Bronchial epithelial cell (primary cell): ENCODE results near the gene TGFBR3. TPM values are rescaled to one million over a fixed set of nuclear protein-coding genes. Genes with fewer than 3 reads are reported as not detected.

ENCODE experiments used
- DNase-seq: peaks from one replicate; pipeline ENCODE4 v3.0.0-alpha.2; 2010; ENCODE audit warnings: low read depth
- FAIRE-seq: peaks from 2 replicates; lab custom pipeline; 2011; peaks lifted over from hg19 to GRCh38; lab: Jason Lieb, UNC
- H3K27me3 ChIP-seq: 2 replicates; pipeline ENCODE4 v1.5.1; 2011; ENCODE audit warnings: low read length; ENCODE audit not compliant: control insufficient read depth, insufficient read depth
- H3K36me3 ChIP-seq: 2 replicates; pipeline ENCODE4 v1.5.1; 2011; ENCODE audit warnings: low read length; ENCODE audit not compliant: control insufficient read depth, insufficient read depth
- H3K4me3 ChIP-seq: 2 replicates; pipeline ENCODE4 v1.5.1; 2011; ENCODE audit warnings: mild to moderate bottlenecking, low read depth, low read length, control low read depth
- total RNA-seq: library from RNA; depleted of rRNA; stranded (reverse); fragments of >200 nt; gene quantifications from 2 replicates; pipeline ENCODE4 v1.2.1, GENCODE V29; 2014
- TF ChIP-seq, protein P1 (sequence below): IDR thresholded peaks from 2 replicates; pipeline ENCODE4 v1.5.1; 2011; ENCODE audit warnings: mild to moderate bottlenecking, moderate library complexity, low read length, control low read depth, inconsistent platforms; ENCODE audit not compliant: insufficient read depth, severe bottlenecking

TGFBR3 gene
- total RNA-seq, 1 donor from 2014 or later, result 1.8 TPM

DNA sequence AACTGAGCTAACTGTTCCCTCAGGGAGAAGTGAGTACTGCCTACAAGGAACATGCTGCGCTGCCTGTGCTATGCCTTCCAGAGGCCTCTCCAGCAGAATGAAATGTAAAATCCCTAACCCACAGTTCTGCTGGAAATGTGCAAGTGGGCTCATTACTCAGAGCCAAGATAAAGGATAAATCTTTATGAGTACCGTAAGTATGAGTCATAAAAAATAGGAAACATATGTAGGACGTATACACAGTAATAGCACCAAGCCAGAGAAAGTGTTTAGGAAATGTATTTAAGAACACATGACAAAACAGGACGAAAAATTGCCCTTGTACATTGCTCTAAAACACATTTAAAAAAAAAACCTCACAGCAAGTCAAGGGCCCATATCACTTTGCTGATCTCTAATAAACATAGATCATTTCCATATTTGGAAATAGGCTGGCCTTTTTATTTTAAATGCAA lies 104.6 kb downstream of the TGFBR3 start:
- TF ChIP-seq, protein P1, sequence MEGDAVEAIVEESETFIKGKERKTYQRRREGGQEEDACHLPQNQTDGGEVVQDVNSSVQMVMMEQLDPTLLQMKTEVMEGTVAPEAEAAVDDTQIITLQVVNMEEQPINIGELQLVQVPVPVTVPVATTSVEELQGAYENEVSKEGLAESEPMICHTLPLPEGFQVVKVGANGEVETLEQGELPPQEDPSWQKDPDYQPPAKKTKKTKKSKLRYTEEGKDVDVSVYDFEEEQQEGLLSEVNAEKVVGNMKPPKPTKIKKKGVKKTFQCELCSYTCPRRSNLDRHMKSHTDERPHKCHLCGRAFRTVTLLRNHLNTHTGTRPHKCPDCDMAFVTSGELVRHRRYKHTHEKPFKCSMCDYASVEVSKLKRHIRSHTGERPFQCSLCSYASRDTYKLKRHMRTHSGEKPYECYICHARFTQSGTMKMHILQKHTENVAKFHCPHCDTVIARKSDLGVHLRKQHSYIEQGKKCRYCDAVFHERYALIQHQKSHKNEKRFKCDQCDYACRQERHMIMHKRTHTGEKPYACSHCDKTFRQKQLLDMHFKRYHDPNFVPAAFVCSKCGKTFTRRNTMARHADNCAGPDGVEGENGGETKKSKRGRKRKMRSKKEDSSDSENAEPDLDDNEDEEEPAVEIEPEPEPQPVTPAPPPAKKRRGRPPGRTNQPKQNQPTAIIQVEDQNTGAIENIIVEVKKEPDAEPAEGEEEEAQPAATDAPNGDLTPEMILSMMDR, result no peak
- no peak overlapping the region for H3K4me3 ChIP-seq
- no peaks in the 10 kb centered on the region for H3K36me3 ChIP-seq
- DNase-seq (peak; percentile 65), FAIRE-seq (no peak)
- H3K27me3 ChIP-seq, result no peaks in the 10 kb centered on the region

DNA sequence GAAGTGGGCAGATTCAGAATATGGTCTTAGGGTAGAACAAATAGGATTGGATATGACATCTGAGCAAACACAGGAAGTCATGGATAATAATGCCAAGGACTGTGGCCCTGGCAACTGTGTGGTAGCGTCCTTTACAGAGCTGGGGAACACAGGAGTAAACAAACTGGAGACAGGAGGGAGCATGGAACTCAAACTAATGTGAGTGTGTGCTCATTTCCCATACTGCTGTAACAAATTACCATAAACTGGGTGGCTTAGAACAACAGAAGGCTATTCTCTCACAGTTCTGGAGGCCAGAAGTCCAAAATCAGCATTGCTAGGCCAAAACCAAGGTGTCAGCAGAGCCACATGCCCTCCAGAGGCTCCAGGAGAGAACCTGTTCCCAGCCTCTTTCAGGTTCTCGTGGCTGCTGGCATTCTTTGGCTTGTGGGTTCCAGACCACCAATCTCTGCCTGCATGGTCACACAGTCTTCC lies 106.4 kb downstream of the TGFBR3 start:
- Histone ChIP-seq H3K4me3 (no peak overlapping the region), H3K27me3 (no peaks in the 10 kb centered on the region), H3K36me3 (no peaks in the 10 kb centered on the region)
- TF ChIP-seq, protein P1, result no peak
- no peak for DNase-seq
- no peak for FAIRE-seq

DNA sequence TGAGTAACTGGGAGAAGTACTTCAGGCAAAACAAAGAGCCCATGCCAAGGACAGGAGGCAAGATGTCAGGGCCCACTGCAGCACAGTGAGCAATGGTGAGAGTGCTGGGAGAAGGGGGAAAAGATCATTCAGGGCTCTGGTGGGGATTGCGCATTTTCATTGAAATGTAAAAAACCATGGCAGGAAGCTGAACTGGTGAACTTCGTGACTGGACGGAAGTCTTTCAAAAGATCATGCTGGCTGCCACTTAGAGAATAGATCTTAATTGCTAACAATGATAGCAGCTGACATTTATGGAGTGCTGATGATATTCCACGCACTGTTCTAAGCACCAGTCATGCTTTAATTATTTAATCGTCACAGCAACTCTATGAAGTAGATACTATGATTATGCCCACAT lies 107.0 kb downstream of the TGFBR3 start:
- FAIRE-seq, result no peak
- no peaks in the 10 kb centered on the region for H3K27me3 ChIP-seq
- TF ChIP-seq, protein P1, result no peak
- no peak for DNase-seq
- H3K36me3 ChIP-seq, result no peaks in the 10 kb centered on the region
- no peak overlapping the region for H3K4me3 ChIP-seq

DNA sequence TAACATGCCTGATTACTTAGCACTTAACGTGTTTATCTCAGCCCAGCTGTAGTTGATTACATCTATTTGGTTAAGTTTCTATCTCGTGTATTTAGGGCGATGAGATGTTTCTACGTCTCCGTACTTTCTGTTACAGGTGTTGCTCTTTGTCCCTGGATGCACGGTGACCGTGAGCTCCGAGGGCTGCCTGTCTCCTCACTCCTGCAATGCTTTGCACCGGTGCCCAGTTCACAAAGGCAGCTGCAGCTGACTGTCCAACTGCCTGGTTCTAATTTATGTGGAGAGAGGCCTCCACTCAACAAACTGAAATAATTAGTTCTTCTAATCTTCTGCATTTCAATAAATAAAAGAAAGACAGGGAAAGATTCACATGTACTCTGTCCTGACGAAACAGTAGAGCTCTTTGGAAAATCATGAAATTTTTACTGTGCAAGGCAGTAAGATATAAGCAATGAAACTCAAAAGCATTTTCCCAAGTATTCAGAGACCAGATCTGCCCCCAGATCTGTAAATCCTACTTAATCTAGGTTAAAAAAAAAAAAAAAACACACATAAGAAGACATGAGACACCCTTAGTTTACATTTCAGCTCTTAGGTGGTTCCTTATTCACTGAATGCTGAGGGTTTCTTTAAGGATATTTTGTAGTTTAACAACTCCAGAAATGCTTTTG lies 108.2 kb downstream of the TGFBR3 start:
- Histone ChIP-seq H3K36me3 (no peaks in the 10 kb centered on the region), H3K4me3 (no peak overlapping the region), H3K27me3 (no peaks in the 10 kb centered on the region)
- no peak for DNase-seq
- TF ChIP-seq, protein P1, result no peak
- no peak for FAIRE-seq

DNA sequence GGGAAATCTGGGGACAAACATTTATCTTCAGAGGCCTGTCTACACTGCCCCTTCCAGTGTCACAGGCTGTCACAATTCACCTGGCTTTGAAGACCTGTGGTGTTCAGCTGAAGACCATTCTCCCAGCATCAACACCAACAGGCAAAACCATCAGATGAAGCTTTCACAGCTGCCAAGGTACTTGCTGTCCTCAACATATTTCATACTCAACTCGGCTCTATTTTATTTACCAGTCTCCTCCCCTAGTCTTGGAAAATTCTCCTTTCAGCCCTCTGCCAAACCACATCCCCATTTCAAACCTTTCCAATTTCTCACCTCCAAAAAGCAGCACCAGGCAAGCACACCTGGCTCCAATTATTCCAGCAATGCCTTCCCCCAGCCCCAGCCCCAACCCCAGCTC lies 108.8 kb downstream of the TGFBR3 start:
- TF ChIP-seq, protein P1, result no peak
- Histone ChIP-seq H3K36me3 (no peaks in the 10 kb centered on the region), H3K27me3 (no peaks in the 10 kb centered on the region), H3K4me3 (no peak overlapping the region)
- no peak for DNase-seq
- no peak for FAIRE-seq
